Trophoblast cell (in vitro differentiated cells and primary cell): ENCODE data around the gene AKAP6.

Source experiments
- DNase-seq, 2 donors: peaks; one replicate each; pipeline ENCODE4 v3.0.0-alpha.2; 2016
- H2AFZ ChIP-seq: 2 replicates; pipeline ENCODE4 v1.6.1; 2013; ENCODE audit warnings: low read length, moderate library complexity, mild to moderate bottlenecking; ENCODE audit not compliant: insufficient read depth, poor library complexity
- H2AK5ac ChIP-seq: 2 replicates; pipeline ENCODE4 v1.6.1; 2013; ENCODE audit warnings: mild to moderate bottlenecking, low read length
- H2BK120ac ChIP-seq: 2 replicates; pipeline ENCODE4 v1.6.1; 2013; ENCODE audit warnings: low read length, mild to moderate bottlenecking, moderate library complexity; ENCODE audit not compliant: insufficient read depth, poor library complexity
- H2BK12ac ChIP-seq: 2 replicates; pipeline ENCODE4 v1.6.1; 2013; ENCODE audit warnings: mild to moderate bottlenecking, low read length, moderate library complexity
- H2BK5ac ChIP-seq: 2 replicates; pipeline ENCODE4 v1.6.1; 2013; ENCODE audit warnings: low read length, low read depth, moderate library complexity, mild to moderate bottlenecking; ENCODE audit not compliant: poor library complexity
- H3K14ac ChIP-seq: 2 replicates; pipeline ENCODE4 v1.6.1; 2013; ENCODE audit warnings: mild to moderate bottlenecking, low read length
- H3K18ac ChIP-seq: 2 replicates; pipeline ENCODE4 v1.6.1; 2013; ENCODE audit warnings: mild to moderate bottlenecking, low read length
- H3K23ac ChIP-seq: 2 replicates; pipeline ENCODE4 v1.6.1; 2013; ENCODE audit warnings: low read length
- H3K27ac ChIP-seq: 2 replicates; pipeline ENCODE4 v1.5.1; 2013; ENCODE audit warnings: low read depth, mild to moderate bottlenecking, inconsistent platforms, low read length, moderate library complexity
- H3K27me3 ChIP-seq: 2 replicates; pipeline ENCODE4 v1.6.1; 2013; ENCODE audit warnings: inconsistent platforms, mild to moderate bottlenecking, low read length, moderate library complexity; ENCODE audit not compliant: insufficient read depth
- H3K36me3 ChIP-seq, 2 experiments: 1 replicate in 1 of 2; 2 replicates in 1 of 2; pipeline ENCODE4 v1.6.1; 2013; ENCODE audit warnings: low read length in 2 of 2, mild to moderate bottlenecking in 2 of 2, moderate library complexity in 1 of 2; ENCODE audit not compliant: insufficient read depth in 2 of 2, control insufficient read depth in 1 of 2
- H3K4ac ChIP-seq: 2 replicates; pipeline ENCODE4 v1.6.1; 2013; ENCODE audit warnings: low read depth, mild to moderate bottlenecking, low read length, moderate library complexity
- H3K4me1 ChIP-seq, 2 experiments: 1 replicate in 1 of 2; 2 replicates in 1 of 2; pipeline ENCODE4 v1.6.1; 2013; ENCODE audit warnings: low read length in 2 of 2, mild to moderate bottlenecking in 2 of 2, moderate library complexity in 1 of 2; ENCODE audit not compliant: insufficient read depth in 2 of 2, control insufficient read depth in 1 of 2
- H3K4me2 ChIP-seq: 2 replicates; pipeline ENCODE4 v1.6.1; 2013; ENCODE audit warnings: inconsistent platforms, mild to moderate bottlenecking, low read length, moderate library complexity
- H3K4me3 ChIP-seq: 2 replicates; pipeline ENCODE4 v1.5.1; 2013; ENCODE audit warnings: mild to moderate bottlenecking, low read depth, low read length, inconsistent platforms
- H3K79me1 ChIP-seq: one replicate; pipeline ENCODE4 v1.6.1; 2013; ENCODE audit warnings: low read length
- H3K79me2 ChIP-seq: 2 replicates; pipeline ENCODE4 v1.6.1; 2013; ENCODE audit warnings: low read length, mild to moderate bottlenecking; ENCODE audit not compliant: control insufficient read depth, insufficient read depth, poor library complexity
- H3K9ac ChIP-seq: 2 replicates; pipeline ENCODE4 v1.6.1; 2013; ENCODE audit warnings: mild to moderate bottlenecking, low read length
- H3K9me3 ChIP-seq: 2 replicates; pipeline ENCODE4 v1.6.1; 2013; ENCODE audit warnings: low read depth, mild to moderate bottlenecking, control low read depth, inconsistent platforms, low read length; ENCODE audit not compliant: insufficient read depth
- H4K12ac ChIP-seq: 2 replicates; pipeline ENCODE4 v1.6.1; 2013; ENCODE audit warnings: low read depth, mild to moderate bottlenecking, low read length, moderate library complexity
- H4K8ac ChIP-seq: 2 replicates; pipeline ENCODE4 v1.6.1; 2013; ENCODE audit warnings: low read depth, mild to moderate bottlenecking, low read length, moderate library complexity
- H4K91ac ChIP-seq: one replicate; pipeline ENCODE4 v1.6.1; 2013; ENCODE audit warnings: low read depth, mild to moderate bottlenecking, low read length, moderate library complexity
- WGBS: extraction: QIAGEN DNeasy Blood & Tissue Kit; methylation state at CpG from one replicate; pipeline ENCODE4 v1.1.7; 2013; ENCODE audit warnings: missing lambda C conversion rate; ENCODE audit not compliant: insufficient read length, insufficient coverage; ENCODE audit errors: extremely low coverage; 5-methylcytosine and 5-hydroxymethylcytosine counted together

Gene AKAP6

GRCh38 chr14:32332415-32333316 is 3.6 kb downstream of the AKAP6 start:
- H3K23ac ChIP-seq, result no peak overlapping the region
- no peak overlapping the region for H2BK120ac ChIP-seq
- no peaks in the 10 kb centered on the region for H3K9me3 ChIP-seq
- WGBS, result no CpG with 5 or more reads among the region's 2 CpGs
- no peak overlapping the region for H3K4me2 ChIP-seq
- H4K12ac ChIP-seq, result no peak overlapping the region
- no peak overlapping the region for H3K27ac ChIP-seq
- H2AK5ac ChIP-seq, result no peak overlapping the region
- no peaks in the 10 kb centered on the region for H3K27me3 ChIP-seq
- no peak overlapping the region for H2BK12ac ChIP-seq
- H3K14ac ChIP-seq, result no peak overlapping the region
- no peak overlapping the region for H3K9ac ChIP-seq
- H3K79me1 ChIP-seq, result peaks cover 2% of the 10 kb centered on the region
- DNase-seq, result no peak
- no peaks in the 10 kb centered on the region for H3K79me2 ChIP-seq
- no peak overlapping the region for H2AFZ ChIP-seq
- no peak overlapping the region for H2BK5ac ChIP-seq
- no peaks in the 10 kb centered on the region for H3K36me3 ChIP-seq
- no peak overlapping the region for H3K4ac ChIP-seq
- H3K4me1 ChIP-seq, result peaks cover 0 to 2% of the 10 kb centered on the region in 2 experiments
- no peak overlapping the region for H3K18ac ChIP-seq
- no peak overlapping the region for H4K8ac ChIP-seq
- H4K91ac ChIP-seq, result no peak overlapping the region
- no peak overlapping the region for H3K4me3 ChIP-seq

DNA sequence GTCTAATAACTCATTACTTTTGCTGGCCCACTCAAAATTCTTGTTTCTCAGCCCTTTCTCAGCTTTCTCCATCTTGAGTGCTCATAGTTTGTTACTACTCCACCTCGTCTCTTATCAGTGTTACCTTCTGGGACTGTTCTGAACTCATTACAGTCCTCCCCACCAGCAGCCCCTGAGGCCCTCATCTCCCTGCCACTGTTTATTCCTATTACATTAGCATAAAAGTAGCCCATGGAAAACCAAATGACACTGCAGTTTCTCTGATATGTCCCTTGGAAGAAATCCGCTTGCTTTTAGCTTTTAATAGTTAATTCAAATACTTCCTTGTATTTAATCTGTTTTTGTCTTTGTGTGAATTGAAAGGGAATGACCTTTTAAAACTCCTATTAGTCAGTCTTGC is 7.6 kb downstream of the AKAP6 start:
- no peak overlapping the region for H3K4me2 ChIP-seq

DNA sequence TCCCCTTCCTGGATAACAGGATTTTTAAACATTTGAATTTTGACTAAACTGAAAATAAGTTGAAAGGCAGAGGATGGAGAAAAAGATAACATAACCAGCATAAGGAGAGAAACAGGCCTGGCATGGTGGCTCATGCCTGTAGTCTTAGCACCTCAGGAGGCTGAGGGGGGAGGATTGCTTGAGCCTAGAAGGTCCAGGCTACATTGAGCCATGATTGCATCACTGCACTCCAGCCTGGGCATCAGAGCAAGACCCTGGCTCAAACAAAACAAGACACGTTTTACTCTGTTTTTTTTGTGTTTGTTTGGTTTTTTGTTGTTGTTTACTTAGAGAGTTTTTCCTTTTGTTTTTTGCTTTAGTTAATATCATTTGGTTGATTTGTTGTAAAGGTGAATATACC is 8.7 kb downstream of the AKAP6 start:
- H3K27ac ChIP-seq, result no peak overlapping the region
- no peak overlapping the region for H2BK12ac ChIP-seq
- H3K36me3 ChIP-seq, result no peaks in the 10 kb centered on the region
- peaks cover 8% of the 10 kb centered on the region for H3K79me1 ChIP-seq
- no peak overlapping the region for H3K18ac ChIP-seq
- H4K12ac ChIP-seq, result no peak overlapping the region
- H4K8ac ChIP-seq, result no peak overlapping the region
- no peak overlapping the region for H4K91ac ChIP-seq
- H3K79me2 ChIP-seq, result no peaks in the 10 kb centered on the region
- no peak overlapping the region for H3K23ac ChIP-seq
- H3K9ac ChIP-seq, result no peak overlapping the region
- H2BK5ac ChIP-seq, result no peak overlapping the region
- no peak overlapping the region for H2BK120ac ChIP-seq
- WGBS, result no CpG with 5 or more reads among the region's 1 CpG
- DNase-seq, result no peak
- H3K4me2 ChIP-seq, result no peak overlapping the region
- no peaks in the 10 kb centered on the region for H3K27me3 ChIP-seq
- H2AK5ac ChIP-seq, result no peak overlapping the region
- H3K4me3 ChIP-seq, result no peak overlapping the region
- no peak overlapping the region for H3K14ac ChIP-seq
- no peak overlapping the region for H2AFZ ChIP-seq
- peaks cover 2 to 4% of the 10 kb centered on the region in 2 experiments for H3K4me1 ChIP-seq
- H3K4ac ChIP-seq, result no peak overlapping the region
- no peaks in the 10 kb centered on the region for H3K9me3 ChIP-seq

More for the DNA sequence above, 7.6 kb downstream of the AKAP6 start:
- H2AK5ac ChIP-seq, result no peak overlapping the region
- DNase-seq, result no peak
- no peaks in the 10 kb centered on the region for H3K36me3 ChIP-seq
- H2BK5ac ChIP-seq, result no peak overlapping the region
- no peaks in the 10 kb centered on the region for H3K79me2 ChIP-seq
- H3K14ac ChIP-seq, result no peak overlapping the region
- H4K12ac ChIP-seq, result no peak overlapping the region
- H3K4me1 ChIP-seq, result peaks cover under 1 to 2% of the 10 kb centered on the region in 2 experiments
- no peaks in the 10 kb centered on the region for H3K9me3 ChIP-seq
- no peak overlapping the region for H3K18ac ChIP-seq
- no peak overlapping the region for H3K4me3 ChIP-seq
- no peak overlapping the region for H4K91ac ChIP-seq
- H4K8ac ChIP-seq, result no peak overlapping the region
- H3K27me3 ChIP-seq, result no peaks in the 10 kb centered on the region
- WGBS, result no CpG with 5 or more reads among the region's 2 CpGs
- H3K27ac ChIP-seq, result no peak overlapping the region
- H3K4ac ChIP-seq, result no peak overlapping the region
- H2BK120ac ChIP-seq, result no peak overlapping the region
- no peak overlapping the region for H3K9ac ChIP-seq
- no peak overlapping the region for H2BK12ac ChIP-seq
- peaks cover 6% of the 10 kb centered on the region for H3K79me1 ChIP-seq
- no peak overlapping the region for H2AFZ ChIP-seq
- H3K23ac ChIP-seq, result no peak overlapping the region

DNA sequence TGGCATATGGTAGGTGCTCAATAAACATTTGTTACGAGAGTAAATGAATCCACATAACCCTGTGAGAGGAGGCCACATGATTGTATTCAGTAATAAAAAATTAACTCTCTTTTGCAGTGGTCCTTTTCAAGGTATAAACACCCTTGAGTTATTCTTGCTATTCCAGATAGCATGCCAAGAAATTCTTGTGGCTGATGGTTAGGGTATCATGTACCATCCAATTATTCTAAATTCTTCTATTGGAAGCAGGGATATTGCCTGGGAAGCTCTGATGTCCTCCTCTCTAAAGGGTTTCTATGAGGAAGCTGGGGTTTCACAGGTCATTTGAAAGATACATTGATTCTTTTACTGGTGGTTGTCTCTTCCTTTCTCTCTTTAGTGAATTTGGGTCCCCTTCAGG is 10.1 kb downstream of the AKAP6 start:
- Histone ChIP-seq H3K18ac (no peak overlapping the region), H3K36me3 (no peaks in the 10 kb centered on the region), H4K91ac (no peak overlapping the region), H3K79me2 (peaks cover 2% of the 10 kb centered on the region), H3K4me3 (no peak overlapping the region), H2BK120ac (no peak overlapping the region), H2BK5ac (no peak overlapping the region), H4K8ac (no peak overlapping the region), H3K4ac (no peak overlapping the region), H2AK5ac (no peak overlapping the region), H3K27me3 (no peaks in the 10 kb centered on the region), H2BK12ac (no peak overlapping the region), H4K12ac (no peak overlapping the region), H3K9ac (no peak overlapping the region), H2AFZ (no peak overlapping the region), H3K27ac (no peak overlapping the region), H3K23ac (no peak overlapping the region), H3K9me3 (no peaks in the 10 kb centered on the region), H3K79me1 (peaks cover 19% of the 10 kb centered on the region), H3K14ac (no peak overlapping the region), H3K4me1 (peaks cover 6 to 12% of the 10 kb centered on the region in 2 experiments), H3K4me2 (no peak overlapping the region)
- WGBS, result no CpG with 5 or more reads among the region's 1 CpG
- no peak for DNase-seq
